Right lobe of liver (tissue), 6 donors: ENCODE results near the gene CCDC137. TPM values are rescaled to one million over a fixed set of nuclear protein-coding genes. Genes with fewer than 3 reads are reported as not detected.
"Not testable (repeated sequence)": the region's sequence is repeated elsewhere in the genome, so short reads cannot be mapped to it uniquely, and the experiment has no call there.

Experiments
- ATAC-seq, 4 donors: fragments of 200-7000 bp; cut with Tn5 transposase; one replicate each; pipeline ENCODE4 v1.9.1; 2020; ENCODE audit warnings: mild to moderate bottlenecking in 4 of 4, moderate library complexity in 4 of 4
- DNase-seq, 3 donors: peaks; one replicate each; pipeline ENCODE4 v3.0.0-alpha.2; 2020
- H3K27ac ChIP-seq, 3 donors: fragments of 200-600 bp; one replicate each; pipeline ENCODE4 v1.8.0; 2022
- H3K27me3 ChIP-seq, 2 donors: fragments of 200-600 bp; one replicate each; pipeline ENCODE4 v1.8.0; 2022
- H3K36me3 ChIP-seq, 4 donors: fragments of 200-600 bp; sonication (generic) in 1 of 4; one replicate each; pipeline versions ENCODE4 v1.5.1 to v1.8.0; 2017 to 2022; ENCODE audit warnings: control low read depth in 1 of 4
- H3K4me1 ChIP-seq, 4 donors: fragments of 200-600 bp; sonication (generic) in 1 of 4; one replicate each; pipeline versions ENCODE4 v1.5.1 to v1.8.0; 2017 to 2022; ENCODE audit warnings: control low read depth in 1 of 4
- H3K4me3 ChIP-seq, 3 donors: fragments of 200-600 bp; one replicate each; pipeline ENCODE4 v1.8.0; 2022
- H3K9me3 ChIP-seq, 4 donors: fragments of 200-600 bp; sonication (generic) in 1 of 4; one replicate each; pipeline versions ENCODE4 v1.5.1 to v1.8.0; 2017 to 2022; ENCODE audit warnings: control low read depth in 1 of 4
- CTCF ChIP-seq, 4 donors: fragments of 200-600 bp in 3 of 4; fragments of 450-650 bp in 1 of 4; IDR thresholded peaks; one replicate each; pipeline versions ENCODE4 v1.5.1 to v1.8.0; 2016 to 2022; ENCODE audit warnings: antibody characterized with exemption in 4 of 4, mild to moderate bottlenecking in 2 of 4
- POLR2A ChIP-seq: fragments of 450-650 bp; IDR thresholded peaks from one replicate; pipeline ENCODE4 v1.6.1; 2017; ENCODE audit warnings: antibody characterized with exemption, mild to moderate bottlenecking
- WGBS: methylation state at CpG from one replicate; pipeline ENCODE4 v1.1.6; 2018; ENCODE audit warnings: low coverage, low lambda C conversion rate; ENCODE audit not compliant: insufficient coverage; ENCODE audit errors: missing lambda C conversion rate; 5-methylcytosine and 5-hydroxymethylcytosine counted together
- intact Hi-C, 2 donors: fragments of 100-400 bp; cut with DNase I; formaldehyde crosslinking; loops; one replicate each; pipeline versions ENCODE4 v1.11.2 to v1.14.1; 2022
- total RNA-seq, 6 experiments: library from RNA; depleted of rRNA in 2 of 6; stranded (reverse); fragments of >200 nt in 2 of 6; fragmentation: NEBNext Ultra II Directional in 3 of 6; extraction: Animal tissue kit (Norgen Biotek cat#: 25700) in 3 of 6; gene quantifications; one replicate each; pipeline versions ENCODE4 v1.1.0 to v1.2.4, GENCODE V29; 2016 to 2023
- donor health status: DM: no; HTN: yes; CAD: no.
- donor health status: DM: no; HTN: no; CAD: no.
- donor health status: DM: no; HTN: no; CAD: no.
- donor health status: DM: no; HTN: yes; CAD: no.
- donor health status: DM: no; HTN: yes; CAD: no.

CCDC137 gene
- total RNA-seq, 6 experiments from 2014 or later = 5.5 to 35.0 (median 6.5) TPM

GRCh38 chr17:81672954-81673353 lies 6.4 kb downstream of the CCDC137 start:
- no peak overlapping the region for H3K27ac ChIP-seq
- DNase-seq (peak in 1 of 3 donors; percentile 11), ATAC-seq (peak in 1 of 4 donors; percentile 5)
- no peaks in the 10 kb centered on the region for H3K27me3 ChIP-seq
- H3K9me3 ChIP-seq = no peaks in the 10 kb centered on the region
- H3K4me1 ChIP-seq = peaks cover 0 to under 1% (median 0%) of the 10 kb centered on the region in 4 donors
- H3K4me3 ChIP-seq = no peak overlapping the region
- intact Hi-C loops = loop anchor here in 1 of 2 donors (5.0 kb wide), 1 partner anchor 34 kb away; no protein-coding TSS in a partner anchor
- peaks cover 0 to 44% (median 8%) of the 10 kb centered on the region in 4 donors for H3K36me3 ChIP-seq
- 91% methylated on average over 6 of the region's 16 CpGs for WGBS
- TF ChIP-seq POLR2A (no peak), CTCF (IDR thresholded peaks at IDR 0.05) (no peak)

- no peak overlapping the region for H3K27ac ChIP-seq
- DNase-seq (no peak), ATAC-seq (no peak)
- TF ChIP-seq POLR2A (no peak), CTCF (IDR thresholded peaks at IDR 0.05) (no peak)
- H3K9me3 ChIP-seq = no peaks in the 10 kb centered on the region
- intact Hi-C loops = loop anchor here in 1 of 2 donors (5.0 kb wide), 1 partner anchor 34 kb away; no protein-coding TSS in a partner anchor
- no peaks in the 10 kb centered on the region for H3K27me3 ChIP-seq
- peaks cover 0 to 38% (median 8%) of the 10 kb centered on the region in 4 donors for H3K36me3 ChIP-seq
- WGBS = 73% methylated on average over 12 of the region's 18 CpGs
- no peaks in the 10 kb centered on the region for H3K4me1 ChIP-seq
- H3K4me3 ChIP-seq = no peak overlapping the region
These were observed 7.2 kb downstream of the CCDC137 start for GRCh38 chr17:81673561-81674258.

DNA sequence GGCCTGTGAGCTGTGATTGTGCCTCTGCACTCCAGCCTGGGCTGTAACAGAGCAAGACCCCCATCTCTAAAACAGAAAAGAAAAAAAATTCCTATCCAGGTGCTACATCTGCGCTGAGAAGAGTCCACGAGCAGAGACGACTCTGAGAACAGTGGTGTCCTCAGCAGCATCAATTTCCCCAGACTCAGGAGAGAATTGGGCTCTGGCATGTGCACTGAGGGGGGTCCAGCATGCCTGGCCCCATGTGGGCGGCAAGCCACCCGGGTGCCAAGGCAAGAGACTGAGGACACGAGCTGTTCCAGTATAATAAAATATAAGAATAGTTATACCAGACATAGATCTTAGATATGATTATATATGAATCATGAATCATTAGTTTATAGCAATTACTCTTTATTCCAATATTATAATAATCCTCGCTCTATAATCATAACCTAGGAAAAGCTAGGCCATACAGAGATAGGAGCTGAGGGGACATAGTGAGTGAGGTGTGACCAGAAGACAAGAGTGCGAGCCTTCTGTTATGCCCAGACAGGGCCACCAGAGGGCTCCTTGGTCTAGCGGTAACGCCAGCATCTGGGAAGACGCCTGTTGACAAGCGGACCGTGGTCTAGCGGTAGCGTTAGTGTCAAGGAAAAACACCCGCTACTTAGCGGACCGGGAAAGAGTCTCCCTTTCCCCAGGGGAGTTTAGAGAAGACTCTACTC lies 9.1 kb downstream of the CCDC137 start:
- H3K36me3 ChIP-seq = peaks cover 0 to 29% (median 5%) of the 10 kb centered on the region in 4 donors
- intact Hi-C loops = not testable (repeated sequence)

GRCh38 chr17:81676906-81677305 lies 10.4 kb downstream of the CCDC137 start:
- ATAC-seq = peak in 1 of 4 donors; percentile 37
- Histone ChIP-seq H3K27ac (no peak overlapping the region), H3K4me1 (peaks cover 0 to 16% (median 6%) of the 10 kb centered on the region in 4 donors), H3K9me3 (no peaks in the 10 kb centered on the region), H3K36me3 (peaks cover 0 to 21% (median 3%) of the 10 kb centered on the region in 4 donors), H3K4me3 (no peak overlapping the region), H3K27me3 (no peaks in the 10 kb centered on the region)
- no CpG with 5 or more reads among the region's 17 CpGs for WGBS
- intact Hi-C loops = no loop called here
- TF ChIP-seq CTCF (IDR thresholded peaks at IDR 0.05) (no peak), POLR2A (no peak)
- DNase-seq = peak in 1 of 3 donors; percentile 69

More for the DNA sequence above, 9.1 kb downstream of the CCDC137 start:
- not testable (repeated sequence) for H3K4me3 ChIP-seq, H3K9me3 ChIP-seq, H3K27ac ChIP-seq, DNase-seq, H3K27me3 ChIP-seq
- peak; percentile 58 to 67 (median 63) for TF ChIP-seq CTCF (IDR thresholded peaks at IDR 0.05)
- 71% methylated on average over 7 of the region's 18 CpGs for WGBS
- H3K4me1 ChIP-seq = peaks cover 0 to 13% (median 6%) of the 10 kb centered on the region in 4 donors
- peak in 1 of 4 donors; percentile 4 for ATAC-seq
